Breast epithelium (tissue), 4 donors: ENCODE data around the gene NAP1L4. TPM values are rescaled to one million over a fixed set of nuclear protein-coding genes. Genes with fewer than 3 reads are reported as not detected.

Source experiments
- DNase-seq, 2 donors: peaks; one replicate each; pipeline ENCODE4 v3.0.0-alpha.2; 2019; ENCODE audit warnings: low spot score in 2 of 2
- H3K27ac ChIP-seq, 2 donors: fragments of 200-600 bp; sonication (generic) in 1 of 2; one replicate each; pipeline ENCODE4 v1.5.1; 2016 to 2019; ENCODE audit warnings: mild to moderate bottlenecking in 1 of 2
- H3K27me3 ChIP-seq, 2 donors: fragments of 200-600 bp; sonication (generic) in 1 of 2; one replicate each; pipeline versions ENCODE4 v1.5.1 to v1.6.0; 2017 to 2019; ENCODE audit warnings: control low read depth in 1 of 2, mild to moderate bottlenecking in 1 of 2
- H3K36me3 ChIP-seq: fragments of 200-600 bp; one replicate; pipeline ENCODE4 v1.5.1; 2019
- H3K4me1 ChIP-seq, 2 donors: fragments of 200-600 bp; sonication (generic); one replicate each; pipeline ENCODE4 v1.5.1; 2016 to 2019; ENCODE audit warnings: control low read depth in 1 of 2
- H3K4me3 ChIP-seq, 3 donors: fragments of 200-600 bp; sonication (generic); 1 replicate in 2 of 3; 2 replicates in 1 of 3; pipeline ENCODE4 v1.5.1; 2016 to 2019; ENCODE audit warnings: mild to moderate bottlenecking in 3 of 3, moderate library complexity in 2 of 3
- H3K9me3 ChIP-seq, 2 donors: fragments of 200-600 bp; sonication (generic) in 1 of 2; one replicate each; pipeline ENCODE4 v1.5.1; 2016 to 2019; ENCODE audit warnings: control low read depth in 1 of 2
- CTCF ChIP-seq, 3 donors: fragments of 450-650 bp; IDR thresholded peaks; one replicate each; pipeline ENCODE4 v1.5.1; 2016 to 2017; ENCODE audit warnings: antibody characterized with exemption in 3 of 3, mild to moderate bottlenecking in 3 of 3, moderate library complexity in 3 of 3
- POLR2A ChIP-seq: fragments of 450-650 bp; IDR thresholded peaks from one replicate; pipeline ENCODE4 v1.6.1; 2016; ENCODE audit warnings: antibody characterized with exemption, mild to moderate bottlenecking, moderate library complexity
- POLR2AphosphoS5 ChIP-seq, 3 donors: sonication (generic); formaldehyde crosslinking; IDR thresholded peaks; one replicate each; pipeline ENCODE4 v1.6.1; 2017; ENCODE audit warnings: antibody characterized with exemption in 3 of 3
- intact Hi-C: fragments of 100-400 bp; cut with DNase I; formaldehyde crosslinking; loops from one replicate; pipeline ENCODE4 v1.15.1; 2023; ENCODE audit warnings: low total_unique reads
- total RNA-seq, 3 donors: library from RNA; depleted of rRNA; stranded (reverse); fragments of >200 nt; gene quantifications; one replicate each; pipeline ENCODE4 v1.1.0, GENCODE V29; 2016

Gene NAP1L4, protein sequence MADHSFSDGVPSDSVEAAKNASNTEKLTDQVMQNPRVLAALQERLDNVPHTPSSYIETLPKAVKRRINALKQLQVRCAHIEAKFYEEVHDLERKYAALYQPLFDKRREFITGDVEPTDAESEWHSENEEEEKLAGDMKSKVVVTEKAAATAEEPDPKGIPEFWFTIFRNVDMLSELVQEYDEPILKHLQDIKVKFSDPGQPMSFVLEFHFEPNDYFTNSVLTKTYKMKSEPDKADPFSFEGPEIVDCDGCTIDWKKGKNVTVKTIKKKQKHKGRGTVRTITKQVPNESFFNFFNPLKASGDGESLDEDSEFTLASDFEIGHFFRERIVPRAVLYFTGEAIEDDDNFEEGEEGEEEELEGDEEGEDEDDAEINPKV
- total RNA-seq: 100 to 1,000 TPM in 1 of 3 donors, 10 to 100 TPM in 2; 87.1 to 167 (median 98.3) TPM

- Histone ChIP-seq H3K4me3 (peak within 1 kb of the TSS; percentile 78 to 91 (median 78)), H3K27me3 (no peaks in the 10 kb centered on the region), H3K36me3 (no peaks in the 10 kb centered on the region), H3K27ac (peak within 1 kb of the TSS; percentile 97 to 98), H3K4me1 (peaks cover 0 to 4% of the 10 kb centered on the region in 2 donors), H3K9me3 (no peaks in the 10 kb centered on the region)
- intact Hi-C loops: no loop called here
- DNase-seq: peak; percentile 96
- TF ChIP-seq POLR2A: no peak
- TF ChIP-seq POLR2AphosphoS5 (IDR thresholded peaks at IDR 0.05): peak; percentile 35 to 91 (median 38)
Measured at GRCh38 chr11:2992234-2992996, at the start of gene NAP1L4. NAP1L4 (minus strand) TSS chr11:2992329; CDS start chr11:2979220, 13,109 bp downstream.

DNA sequence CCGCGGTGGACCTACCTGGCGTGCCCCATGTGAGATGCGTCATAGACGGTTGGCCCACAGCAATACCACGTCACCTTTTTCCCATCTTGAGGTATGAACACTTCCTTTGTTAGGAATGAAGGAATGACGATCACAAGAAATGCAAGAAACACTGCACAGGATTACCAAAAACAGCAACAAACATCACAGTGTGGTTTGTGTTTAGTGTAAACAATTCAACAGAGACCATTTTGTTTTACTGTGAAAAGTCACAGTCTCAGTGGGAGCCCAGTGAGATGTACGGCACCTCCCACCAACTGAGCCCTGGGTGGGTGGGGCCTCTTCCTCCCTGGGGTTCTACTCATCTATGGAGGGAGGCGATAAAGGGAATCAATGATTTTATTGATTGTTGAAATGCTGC, 48.8 kb upstream of the NAP1L4 start:
- no peaks in the 10 kb centered on the region for H3K36me3 ChIP-seq
- no peak overlapping the region for H3K4me3 ChIP-seq
- TF ChIP-seq POLR2AphosphoS5 (IDR thresholded peaks at IDR 0.05) (peak in 1 of 3 donors; percentile 16), POLR2A (no peak)
- H3K27ac ChIP-seq: no peak overlapping the region
- H3K4me1 ChIP-seq: peaks cover 0 to 16% of the 10 kb centered on the region in 2 donors
- intact Hi-C loops: loop anchor here (10.0 kb wide), 1 partner anchor 324 kb away; no protein-coding TSS in a partner anchor
- no peaks in the 10 kb centered on the region for H3K27me3 ChIP-seq
- DNase-seq: no peak
- H3K9me3 ChIP-seq: no peaks in the 10 kb centered on the region

DNA sequence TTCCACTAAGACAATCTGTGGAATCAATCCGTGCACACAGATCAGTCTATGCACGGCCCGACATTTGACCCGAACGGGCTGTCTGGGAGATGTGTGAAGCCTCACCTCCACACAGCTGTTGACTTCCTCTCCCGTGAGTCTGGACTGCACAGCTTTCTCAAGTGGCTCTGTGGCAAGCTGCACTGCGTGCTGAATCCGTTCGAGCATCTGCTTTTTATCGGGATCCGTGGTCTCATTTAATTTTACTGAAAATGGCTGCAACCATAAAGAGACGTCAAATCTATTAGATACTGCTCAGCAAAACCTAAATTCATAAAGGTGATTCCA, 45.8 kb upstream of the NAP1L4 start:
- Histone ChIP-seq H3K4me1 (peaks cover 0 to 4% of the 10 kb centered on the region in 2 donors), H3K9me3 (no peaks in the 10 kb centered on the region), H3K36me3 (no peaks in the 10 kb centered on the region), H3K27ac (no peak overlapping the region), H3K27me3 (no peaks in the 10 kb centered on the region), H3K4me3 (no peak overlapping the region)
- intact Hi-C loops: loop anchor here (5.0 kb wide), 1 partner anchor 54 kb away; no protein-coding TSS in a partner anchor
- no peak for DNase-seq
- TF ChIP-seq POLR2AphosphoS5 (IDR thresholded peaks at IDR 0.05): no peak

- TF ChIP-seq CTCF (IDR thresholded peaks at IDR 0.05): peak in 2 of 3 donors; percentile 73 to 78
- TF ChIP-seq POLR2A: no peak
- Histone ChIP-seq H3K4me3 (no peak overlapping the region), H3K27me3 (no peaks in the 10 kb centered on the region), H3K36me3 (no peaks in the 10 kb centered on the region), H3K27ac (no peak overlapping the region), H3K9me3 (no peaks in the 10 kb centered on the region), H3K4me1 (no peaks in the 10 kb centered on the region)
- DNase-seq: peak; percentile 59 to 67
- intact Hi-C loops: loop anchor here (5.0 kb wide), 1 partner anchor 55 kb away; no protein-coding TSS in a partner anchor
Measured at GRCh38 chr11:3037040-3037944, 45.2 kb upstream of the NAP1L4 start.

GRCh38 chr11:3036419-3036818, 44.3 kb upstream of the NAP1L4 start:
- TF ChIP-seq CTCF (IDR thresholded peaks at IDR 0.05): no peak
- TF ChIP-seq POLR2A: no peak
- TF ChIP-seq POLR2AphosphoS5 (IDR thresholded peaks at IDR 0.05): no peak
- H3K4me1 ChIP-seq: no peaks in the 10 kb centered on the region
- no peaks in the 10 kb centered on the region for H3K27me3 ChIP-seq
- H3K27ac ChIP-seq: no peak overlapping the region
- no peak overlapping the region for H3K4me3 ChIP-seq
- no peaks in the 10 kb centered on the region for H3K36me3 ChIP-seq
- DNase-seq: no peak
- H3K9me3 ChIP-seq: no peaks in the 10 kb centered on the region
- intact Hi-C loops: loop anchor here (5.0 kb wide), 1 partner anchor 56 kb away; no protein-coding TSS in a partner anchor

DNA sequence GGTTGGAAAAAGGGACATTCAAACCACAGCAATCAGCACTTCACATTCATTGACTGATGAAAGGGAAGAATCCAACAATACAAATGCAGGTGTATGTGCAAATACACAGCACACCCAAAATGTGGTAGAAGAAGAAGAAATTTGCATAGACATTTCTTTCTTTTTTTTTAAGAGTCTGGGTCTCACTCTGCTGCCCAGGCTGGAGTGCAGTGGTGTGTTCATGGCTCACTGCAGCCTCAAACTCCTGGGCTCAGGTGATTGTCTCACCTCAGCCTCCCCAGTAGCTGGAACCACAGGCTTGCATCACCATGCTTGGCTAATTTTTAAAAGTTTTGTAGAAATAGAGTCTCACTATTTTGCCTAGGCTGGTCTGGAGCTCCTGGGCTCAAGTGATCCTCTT, 43.2 kb upstream of the NAP1L4 start:
- no peaks in the 10 kb centered on the region for H3K9me3 ChIP-seq
- intact Hi-C loops: loop anchor here (5.0 kb wide), 1 partner anchor 57 kb away; no protein-coding TSS in a partner anchor
- no peaks in the 10 kb centered on the region for H3K27me3 ChIP-seq
- no peak overlapping the region for H3K4me3 ChIP-seq
- no peaks in the 10 kb centered on the region for H3K36me3 ChIP-seq
- no peak for DNase-seq
- no peaks in the 10 kb centered on the region for H3K4me1 ChIP-seq
- H3K27ac ChIP-seq: no peak overlapping the region
- TF ChIP-seq POLR2A (no peak), CTCF (IDR thresholded peaks at IDR 0.05) (no peak), POLR2AphosphoS5 (IDR thresholded peaks at IDR 0.05) (no peak)
